Activated CD4-positive, alpha-beta T cell treated with anti-CD3 and anti-CD28 coated beads, Interleukin-2, Interleukin-4, amounts not matched to agents 100 ng/mL and 50 ng/mL, durations not matched to agents 16 hours and 8 hours (primary cell): ENCODE data around the gene WWP2.
A peak's percentile ranks its signal among the peaks of the same experiment; 100 is the strongest.

ENCODE experiments used
- DNase-seq: peaks from one replicate; pipeline ENCODE4 v3.0.0-alpha.2; 2020; ENCODE audit warnings: low spot score

The WWP2 gene

GRCh38 chr16:69859105-69859989 lies 97.2 kb downstream of the WWP2 start:
- no peak for DNase-seq

- no peak for DNase-seq
Measured at GRCh38 chr16:69860233-69861231, 98.4 kb downstream of the WWP2 start.

- no peak for DNase-seq
Measured at GRCh38 chr16:69861292-69862030, 99.3 kb downstream of the WWP2 start.

- no peak for DNase-seq
Measured at GRCh38 chr16:69863401-69864281, 101.5 kb downstream of the WWP2 start.

- DNase-seq: no peak
Measured at GRCh38 chr16:69865701-69866100, 103.6 kb downstream of the WWP2 start.

- DNase-seq: no peak
Measured at GRCh38 chr16:69867784-69868560, 105.8 kb downstream of the WWP2 start.

GRCh38 chr16:69870761-69871160 lies 108.6 kb downstream of the WWP2 start:
- no peak for DNase-seq

GRCh38 chr16:69871708-69872107 lies 109.6 kb downstream of the WWP2 start:
- DNase-seq: no peak

- DNase-seq: no peak
Measured at GRCh38 chr16:69872888-69873287, 110.8 kb downstream of the WWP2 start.

GRCh38 chr16:69873783-69874182 lies 111.7 kb downstream of the WWP2 start:
- DNase-seq: no peak

- no peak for DNase-seq
Measured at GRCh38 chr16:69874271-69874670, 112.1 kb downstream of the WWP2 start.

GRCh38 chr16:69880640-69881133 lies 118.6 kb downstream of the WWP2 start:
- DNase-seq: no peak

GRCh38 chr16:69881141-69881540 lies 119.0 kb downstream of the WWP2 start:
- no peak for DNase-seq

- no peak for DNase-seq
Measured at GRCh38 chr16:69883744-69884143, 121.6 kb downstream of the WWP2 start.

- no peak for DNase-seq
Measured at GRCh38 chr16:69885722-69886121, 123.6 kb downstream of the WWP2 start.

GRCh38 chr16:69886726-69887125 lies 124.6 kb downstream of the WWP2 start:
- DNase-seq: no peak

- DNase-seq: no peak
Measured at GRCh38 chr16:69888005-69888590, 126.0 kb downstream of the WWP2 start.

GRCh38 chr16:69889295-69889964 lies 127.3 kb downstream of the WWP2 start:
- peak; percentile 6 for DNase-seq
